Chondrocyte (in vitro differentiated cells): Measurements from ENCODE around the gene STEAP2. TPM values are rescaled to one million over a fixed set of nuclear protein-coding genes. Genes with fewer than 3 reads are reported as not detected.

ENCODE experiments used
- DNase-seq: peaks from one replicate; pipeline ENCODE4 v3.0.0; 2021; ENCODE audit warnings: mixed read lengths, low spot score
- H3K27ac Mint-ChIP-seq: one replicate; pipeline ENCODE4 v1.8.0; 2021; ENCODE audit warnings: mild to moderate bottlenecking, moderate library complexity, mixed read lengths; ENCODE audit not compliant: unreplicated experiment
- H3K27me3 Mint-ChIP-seq: 2 replicates; pipeline ENCODE4 v1.8.0; 2021; ENCODE audit warnings: low read depth, mixed read lengths
- H3K36me3 Mint-ChIP-seq: 2 replicates; pipeline ENCODE4 v1.8.0; 2021; ENCODE audit warnings: low read depth, mixed read lengths
- H3K4me1 Mint-ChIP-seq: 2 replicates; pipeline ENCODE4 v1.8.0; 2021; ENCODE audit warnings: low read depth, mild to moderate bottlenecking, mixed read lengths
- H3K4me3 Mint-ChIP-seq: one replicate; pipeline ENCODE4 v1.8.0; 2021; ENCODE audit warnings: mild to moderate bottlenecking, moderate library complexity, mixed read lengths; ENCODE audit not compliant: unreplicated experiment
- H3K9me3 Mint-ChIP-seq: 2 replicates; pipeline ENCODE4 v1.8.0; 2021; ENCODE audit warnings: low read depth, mixed read lengths
- total RNA-seq: library from RNA; stranded (reverse); gene quantifications from 3 replicates; pipeline ENCODE4 v1.2.1, GENCODE V29; 2021
- TF ChIP-seq, protein P1 (sequence below): fragments of 200-600 bp; sonication (generic); IDR thresholded peaks from 2 replicates; pipeline ENCODE4 v1.5.0; 2021; ENCODE audit warnings: antibody characterized with exemption, mild to moderate bottlenecking, moderate library complexity

The STEAP2 gene
- total RNA-seq, 1 donor from 2014 or later, result 0.20 TPM

DNA sequence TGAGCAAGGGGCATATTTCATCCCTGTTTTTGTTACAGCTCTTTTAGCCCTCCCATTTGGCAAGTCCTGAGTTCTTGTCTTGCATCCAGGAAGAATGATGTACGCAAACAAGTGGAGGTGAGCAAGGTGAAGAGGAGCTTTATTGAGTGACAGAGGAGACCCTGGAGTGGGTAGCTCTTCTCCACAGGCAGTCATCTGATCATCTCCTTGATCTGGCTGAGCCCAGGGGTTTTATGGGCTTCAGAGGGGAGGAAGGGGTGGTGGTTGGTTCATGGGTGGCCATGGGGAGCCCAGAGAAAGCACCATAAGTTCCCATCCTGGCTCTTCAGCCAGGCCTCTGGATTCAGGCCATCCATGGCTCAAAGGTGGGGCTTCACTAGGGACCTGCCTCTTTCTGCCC, 35.3 kb upstream of the STEAP2 start:
- Mint-ChIP-seq H3K4me1 (peaks cover 4% of the 10 kb centered on the region), H3K27ac (no peak overlapping the region), H3K27me3 (peaks cover 6% of the 10 kb centered on the region), H3K36me3 (no peaks in the 10 kb centered on the region), H3K4me3 (no peak overlapping the region), H3K9me3 (no peaks in the 10 kb centered on the region)
- DNase-seq, result no peak
- TF ChIP-seq, protein P1, sequence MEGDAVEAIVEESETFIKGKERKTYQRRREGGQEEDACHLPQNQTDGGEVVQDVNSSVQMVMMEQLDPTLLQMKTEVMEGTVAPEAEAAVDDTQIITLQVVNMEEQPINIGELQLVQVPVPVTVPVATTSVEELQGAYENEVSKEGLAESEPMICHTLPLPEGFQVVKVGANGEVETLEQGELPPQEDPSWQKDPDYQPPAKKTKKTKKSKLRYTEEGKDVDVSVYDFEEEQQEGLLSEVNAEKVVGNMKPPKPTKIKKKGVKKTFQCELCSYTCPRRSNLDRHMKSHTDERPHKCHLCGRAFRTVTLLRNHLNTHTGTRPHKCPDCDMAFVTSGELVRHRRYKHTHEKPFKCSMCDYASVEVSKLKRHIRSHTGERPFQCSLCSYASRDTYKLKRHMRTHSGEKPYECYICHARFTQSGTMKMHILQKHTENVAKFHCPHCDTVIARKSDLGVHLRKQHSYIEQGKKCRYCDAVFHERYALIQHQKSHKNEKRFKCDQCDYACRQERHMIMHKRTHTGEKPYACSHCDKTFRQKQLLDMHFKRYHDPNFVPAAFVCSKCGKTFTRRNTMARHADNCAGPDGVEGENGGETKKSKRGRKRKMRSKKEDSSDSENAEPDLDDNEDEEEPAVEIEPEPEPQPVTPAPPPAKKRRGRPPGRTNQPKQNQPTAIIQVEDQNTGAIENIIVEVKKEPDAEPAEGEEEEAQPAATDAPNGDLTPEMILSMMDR, result no peak

DNA sequence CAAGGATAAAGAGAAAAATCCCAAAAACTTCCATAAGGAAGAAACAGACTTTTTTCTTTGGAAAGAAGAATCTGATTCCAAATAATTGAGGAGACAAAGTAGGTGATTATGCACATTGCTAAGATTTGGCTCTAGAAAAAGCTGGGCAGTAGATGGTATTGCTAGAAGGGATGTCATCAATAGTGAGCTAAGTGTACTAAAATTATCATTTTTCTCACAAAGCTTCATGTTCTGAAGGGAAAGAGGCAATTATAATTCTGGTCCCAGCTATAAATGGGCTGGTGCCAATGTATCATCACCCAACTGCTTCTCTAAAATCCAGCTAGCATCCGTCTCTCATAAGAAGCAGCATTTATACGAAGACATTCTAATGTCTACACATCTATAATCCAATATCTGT, 33.4 kb upstream of the STEAP2 start:
- peaks cover 4% of the 10 kb centered on the region for H3K4me1 Mint-ChIP-seq
- DNase-seq, result no peak
- no peak overlapping the region for H3K27ac Mint-ChIP-seq
- H3K36me3 Mint-ChIP-seq, result no peaks in the 10 kb centered on the region
- TF ChIP-seq, protein P1, result no peak
- peaks cover 2% of the 10 kb centered on the region for H3K9me3 Mint-ChIP-seq
- peaks cover 4% of the 10 kb centered on the region for H3K27me3 Mint-ChIP-seq
- no peak overlapping the region for H3K4me3 Mint-ChIP-seq

DNA sequence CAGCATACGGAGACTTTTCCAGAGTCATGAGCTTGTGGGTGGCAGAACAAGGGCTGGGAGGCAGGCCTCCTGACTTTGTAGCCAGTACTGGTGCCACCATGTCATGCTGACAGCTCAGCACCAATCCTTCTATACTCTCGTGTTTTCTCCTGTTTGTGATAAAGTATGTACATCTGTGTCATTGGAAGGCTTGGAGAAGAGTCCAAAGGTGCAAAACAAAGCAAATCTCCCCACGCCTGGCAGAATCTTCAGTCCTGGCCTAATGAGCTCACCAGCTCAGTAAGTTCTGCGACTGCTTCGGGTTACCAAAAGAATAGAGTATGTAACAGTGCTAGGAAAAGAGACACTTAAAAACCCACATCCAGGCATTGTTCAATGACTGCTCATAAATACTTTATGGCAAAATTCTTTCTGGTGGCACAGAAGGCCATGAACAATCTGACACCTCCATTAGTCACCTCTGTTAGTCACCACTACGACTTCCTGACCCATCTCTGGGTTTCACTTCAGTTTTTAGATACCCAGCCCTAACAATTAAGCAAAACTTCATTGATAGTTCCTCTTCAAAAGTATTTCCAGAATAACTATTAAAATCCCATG, 32.8 kb upstream of the STEAP2 start:
- H3K27ac Mint-ChIP-seq, result no peak overlapping the region
- H3K4me3 Mint-ChIP-seq, result no peak overlapping the region
- H3K27me3 Mint-ChIP-seq, result peaks cover 6% of the 10 kb centered on the region
- peaks cover 2% of the 10 kb centered on the region for H3K9me3 Mint-ChIP-seq
- no peak for DNase-seq
- no peaks in the 10 kb centered on the region for H3K36me3 Mint-ChIP-seq
- H3K4me1 Mint-ChIP-seq, result peaks cover 4% of the 10 kb centered on the region
- TF ChIP-seq, protein P1, result no peak

DNA sequence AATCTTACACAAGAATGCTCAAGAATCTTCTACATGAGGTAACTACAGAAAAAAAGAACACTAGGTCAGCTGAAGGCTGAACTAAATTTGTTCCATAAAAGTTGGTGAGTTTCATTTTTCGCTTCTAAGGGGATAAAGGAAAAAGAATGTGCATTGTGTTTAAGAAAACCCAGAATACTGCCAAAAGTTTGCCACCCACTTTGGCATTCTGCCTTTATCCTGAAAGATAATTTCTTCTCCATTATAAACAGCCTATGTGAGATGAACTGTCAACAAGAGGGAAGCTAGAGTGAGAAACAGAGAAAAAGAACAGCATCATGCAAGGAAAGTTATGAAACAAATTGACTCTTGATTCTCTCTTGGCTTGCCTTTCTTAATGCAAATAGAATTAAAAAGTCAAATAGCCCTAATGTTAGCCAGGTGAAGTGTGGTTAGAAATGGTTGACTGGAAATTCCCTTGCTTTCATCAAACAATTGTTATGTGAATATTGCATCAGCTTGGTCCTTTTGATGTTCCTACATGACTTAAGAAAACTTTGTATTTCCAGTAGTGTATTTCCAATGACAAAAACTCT, 31.4 kb upstream of the STEAP2 start:
- Mint-ChIP-seq H3K4me3 (no peak overlapping the region), H3K27me3 (peaks cover 6% of the 10 kb centered on the region), H3K27ac (no peak overlapping the region), H3K4me1 (peaks cover 4% of the 10 kb centered on the region), H3K9me3 (peaks cover 5% of the 10 kb centered on the region), H3K36me3 (no peaks in the 10 kb centered on the region)
- no peak for DNase-seq
- TF ChIP-seq, protein P1, result no peak

DNA sequence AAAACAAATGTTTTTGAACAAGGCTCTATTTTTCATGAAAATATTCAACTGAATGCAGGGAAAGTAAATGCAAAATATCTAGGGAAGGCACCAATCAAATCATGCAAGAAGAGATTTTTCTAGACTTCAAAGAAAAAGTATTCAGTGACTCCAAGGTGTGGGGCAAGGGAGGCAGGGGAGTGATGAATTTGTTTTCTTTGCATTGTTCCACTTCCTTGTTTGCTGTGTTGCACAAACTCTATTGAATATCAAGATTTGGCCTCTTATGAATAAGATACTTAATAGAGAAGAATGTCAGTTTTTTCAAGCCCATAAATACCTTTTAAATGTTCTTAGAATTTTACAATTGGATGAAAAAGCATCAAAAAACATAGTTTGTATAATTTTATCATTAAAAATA, 30.9 kb upstream of the STEAP2 start:
- Mint-ChIP-seq H3K36me3 (no peaks in the 10 kb centered on the region), H3K27me3 (peaks cover 6% of the 10 kb centered on the region), H3K4me1 (peaks cover 4% of the 10 kb centered on the region), H3K9me3 (peaks cover 7% of the 10 kb centered on the region), H3K27ac (no peak overlapping the region), H3K4me3 (no peak overlapping the region)
- DNase-seq, result no peak
- TF ChIP-seq, protein P1, result no peak
